Endodermal cell (in vitro differentiated cells): Measurements from ENCODE around the gene CGB3. TPM values are rescaled to one million over a fixed set of nuclear protein-coding genes. Genes with fewer than 3 reads are reported as not detected.
A peak's percentile ranks its signal among the peaks of the same experiment; 100 is the strongest.
"Not testable (repeated sequence)": the region's sequence is repeated elsewhere in the genome, so short reads cannot be mapped to it uniquely, and the experiment has no call there.

Source experiments
- DNase-seq: peaks from one replicate; pipeline ENCODE4 v3.0.0-alpha.2; 2017
- H3K27ac ChIP-seq: 2 replicates; pipeline ENCODE4 v1.5.1; 2013; ENCODE audit warnings: mild to moderate bottlenecking, low read depth, low read length, moderate library complexity
- H3K27me3 ChIP-seq: 2 replicates; pipeline ENCODE4 v1.6.1; 2013; ENCODE audit warnings: mild to moderate bottlenecking, low read length, moderate library complexity; ENCODE audit not compliant: insufficient read depth, control insufficient read depth, poor library complexity, severe bottlenecking
- H3K36me3 ChIP-seq: 2 replicates; pipeline ENCODE4 v1.7.0; 2013; ENCODE audit warnings: mild to moderate bottlenecking, low read length, moderate library complexity; ENCODE audit not compliant: control insufficient read depth, insufficient read depth
- H3K4me1 ChIP-seq: one replicate; pipeline ENCODE4 v1.7.0; 2013; ENCODE audit warnings: low read length; ENCODE audit not compliant: control insufficient read depth, insufficient read depth
- H3K4me3 ChIP-seq: 2 replicates; pipeline ENCODE4 v1.5.1; 2013; ENCODE audit warnings: mild to moderate bottlenecking, low read length, moderate library complexity
- H3K9ac ChIP-seq: 2 replicates; pipeline ENCODE4 v1.6.1; 2013; ENCODE audit warnings: mild to moderate bottlenecking, low read length, moderate library complexity; ENCODE audit not compliant: poor library complexity, severe bottlenecking; ENCODE audit errors: extremely low read depth
- H3K9me3 ChIP-seq: 2 replicates; pipeline ENCODE4 v1.6.1; 2013; ENCODE audit warnings: mild to moderate bottlenecking, low read length, moderate library complexity; ENCODE audit not compliant: control insufficient read depth
- H3K27ac Mint-ChIP-seq: 2 replicates; pipeline ENCODE4 v1.8.0; 2020; ENCODE audit warnings: mixed read lengths
- H3K27me3 Mint-ChIP-seq: 2 replicates; pipeline ENCODE4 v1.8.0; 2021; ENCODE audit warnings: mild to moderate bottlenecking, mixed read lengths; ENCODE audit not compliant: insufficient read depth
- H3K36me3 Mint-ChIP-seq: 2 replicates; pipeline ENCODE4 v1.8.0; 2020; ENCODE audit warnings: low read depth, mixed read lengths
- H3K4me1 Mint-ChIP-seq: 2 replicates; pipeline ENCODE4 v1.8.0; 2020; ENCODE audit warnings: mixed read lengths
- H3K4me3 Mint-ChIP-seq: 2 replicates; pipeline ENCODE4 v1.8.0; 2020; ENCODE audit warnings: mild to moderate bottlenecking, moderate library complexity, mixed read lengths
- H3K9me3 Mint-ChIP-seq: 2 replicates; pipeline ENCODE4 v1.8.0; 2020; ENCODE audit warnings: mild to moderate bottlenecking, mixed read lengths
- WGBS, 2 experiments: methylation state at CpG; one replicate each; pipeline versions ENCODE4 v1.1.5 to v1.1.7; 2013; ENCODE audit warnings: missing lambda C conversion rate in 2 of 2, mixed read lengths in 1 of 2; ENCODE audit not compliant: insufficient coverage in 1 of 2, insufficient read length in 1 of 2; 5-methylcytosine and 5-hydroxymethylcytosine counted together
- total RNA-seq, 2 donors: library from RNA; stranded (reverse); fragmentation: NEBNext Ultra II Directional in 1 of 2; extraction: Animal tissue kit (Norgen Biotek cat#: 25700) in 1 of 2; gene quantifications; 2 replicates in 1 of 2; 3 replicates in 1 of 2; pipeline ENCODE4 v1.2.1, GENCODE V29; 2021
- TF ChIP-seq, protein P1 (sequence below): fragments of 200-600 bp; sonication (generic); conservative IDR thresholded peaks from 2 replicates; pipeline ENCODE4 v1.5.0; 2021; ENCODE audit warnings: antibody characterized with exemption, mild to moderate bottlenecking

Gene CGB3
- total RNA-seq, 2 donors from 2014 or later = not detected

DNA sequence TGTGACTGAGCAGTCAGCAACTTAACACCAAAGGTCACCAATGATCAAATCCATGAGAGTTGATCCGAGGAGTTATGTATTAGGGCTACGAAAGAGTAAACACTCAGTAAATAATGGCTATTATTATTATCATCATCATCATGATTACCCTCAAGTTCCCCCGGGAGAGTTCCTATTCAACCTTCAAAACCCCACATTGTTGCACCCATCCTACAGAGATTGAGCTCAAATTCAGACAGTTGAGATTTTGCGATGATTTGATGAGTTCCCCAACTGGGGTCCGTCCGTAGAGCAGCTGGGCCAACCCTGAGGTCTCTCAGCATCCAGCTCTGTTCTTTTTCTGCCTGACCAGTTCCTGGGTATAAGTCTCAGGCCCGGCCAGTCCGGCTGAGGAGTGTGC, 14.0 kb upstream of the CGB3 start:
- not testable (repeated sequence) for DNase-seq, H3K27ac ChIP-seq, H3K27ac Mint-ChIP-seq, H3K27me3 ChIP-seq, H3K4me3 ChIP-seq, H3K9me3 Mint-ChIP-seq, H3K36me3 Mint-ChIP-seq, H3K36me3 ChIP-seq, H3K4me1 ChIP-seq, H3K9me3 ChIP-seq, H3K9ac ChIP-seq, H3K4me1 Mint-ChIP-seq, H3K4me3 Mint-ChIP-seq
- peaks cover 13% of the 10 kb centered on the region for H3K27me3 Mint-ChIP-seq
- WGBS, 2 experiments = 97 to 100% methylated on average over 1 to 4 of the region's 8 CpGs

DNA sequence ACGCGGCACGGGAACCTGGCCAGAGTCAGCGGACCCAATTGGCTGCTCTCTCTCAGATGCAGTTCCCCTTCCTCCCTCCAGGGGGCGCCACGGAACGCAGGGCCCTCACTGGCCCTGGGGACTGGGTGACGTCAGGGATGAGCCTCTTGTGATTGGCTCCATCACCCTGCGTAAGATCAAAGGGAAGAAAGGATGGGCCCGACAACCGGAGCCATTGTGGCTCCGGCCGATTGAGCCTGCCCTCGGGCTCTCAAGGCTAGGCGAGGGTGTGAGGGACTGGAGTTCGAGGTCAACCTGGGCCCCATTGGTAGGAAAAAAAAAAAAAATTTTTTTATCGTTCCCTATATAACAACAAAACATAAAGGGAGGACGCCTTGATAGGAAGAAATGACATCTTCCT, 12.7 kb upstream of the CGB3 start, which contains the start of gene CGB1:
CGB1 (minus strand) TSS at position 81 of the 400 bp plus-strand sequence. CDS start 184 bp downstream, outside the sequence.
- DNase-seq = peak; percentile 84
- H3K4me1 Mint-ChIP-seq, H3K9me3 Mint-ChIP-seq, H3K4me1 ChIP-seq, H3K27ac Mint-ChIP-seq, H3K27me3 ChIP-seq, H3K36me3 Mint-ChIP-seq, H3K9ac ChIP-seq, H3K4me3 Mint-ChIP-seq, H3K27ac ChIP-seq, H3K9me3 ChIP-seq, H3K36me3 ChIP-seq, H3K4me3 ChIP-seq: not testable (repeated sequence)
- 58 to 70% methylated on average over 12 to 16 of the region's 18 CpGs for WGBS, 2 experiments
- peaks cover 13% of the 10 kb centered on the region for H3K27me3 Mint-ChIP-seq
- TF ChIP-seq, protein P1, sequence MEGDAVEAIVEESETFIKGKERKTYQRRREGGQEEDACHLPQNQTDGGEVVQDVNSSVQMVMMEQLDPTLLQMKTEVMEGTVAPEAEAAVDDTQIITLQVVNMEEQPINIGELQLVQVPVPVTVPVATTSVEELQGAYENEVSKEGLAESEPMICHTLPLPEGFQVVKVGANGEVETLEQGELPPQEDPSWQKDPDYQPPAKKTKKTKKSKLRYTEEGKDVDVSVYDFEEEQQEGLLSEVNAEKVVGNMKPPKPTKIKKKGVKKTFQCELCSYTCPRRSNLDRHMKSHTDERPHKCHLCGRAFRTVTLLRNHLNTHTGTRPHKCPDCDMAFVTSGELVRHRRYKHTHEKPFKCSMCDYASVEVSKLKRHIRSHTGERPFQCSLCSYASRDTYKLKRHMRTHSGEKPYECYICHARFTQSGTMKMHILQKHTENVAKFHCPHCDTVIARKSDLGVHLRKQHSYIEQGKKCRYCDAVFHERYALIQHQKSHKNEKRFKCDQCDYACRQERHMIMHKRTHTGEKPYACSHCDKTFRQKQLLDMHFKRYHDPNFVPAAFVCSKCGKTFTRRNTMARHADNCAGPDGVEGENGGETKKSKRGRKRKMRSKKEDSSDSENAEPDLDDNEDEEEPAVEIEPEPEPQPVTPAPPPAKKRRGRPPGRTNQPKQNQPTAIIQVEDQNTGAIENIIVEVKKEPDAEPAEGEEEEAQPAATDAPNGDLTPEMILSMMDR = peak; percentile 79

DNA sequence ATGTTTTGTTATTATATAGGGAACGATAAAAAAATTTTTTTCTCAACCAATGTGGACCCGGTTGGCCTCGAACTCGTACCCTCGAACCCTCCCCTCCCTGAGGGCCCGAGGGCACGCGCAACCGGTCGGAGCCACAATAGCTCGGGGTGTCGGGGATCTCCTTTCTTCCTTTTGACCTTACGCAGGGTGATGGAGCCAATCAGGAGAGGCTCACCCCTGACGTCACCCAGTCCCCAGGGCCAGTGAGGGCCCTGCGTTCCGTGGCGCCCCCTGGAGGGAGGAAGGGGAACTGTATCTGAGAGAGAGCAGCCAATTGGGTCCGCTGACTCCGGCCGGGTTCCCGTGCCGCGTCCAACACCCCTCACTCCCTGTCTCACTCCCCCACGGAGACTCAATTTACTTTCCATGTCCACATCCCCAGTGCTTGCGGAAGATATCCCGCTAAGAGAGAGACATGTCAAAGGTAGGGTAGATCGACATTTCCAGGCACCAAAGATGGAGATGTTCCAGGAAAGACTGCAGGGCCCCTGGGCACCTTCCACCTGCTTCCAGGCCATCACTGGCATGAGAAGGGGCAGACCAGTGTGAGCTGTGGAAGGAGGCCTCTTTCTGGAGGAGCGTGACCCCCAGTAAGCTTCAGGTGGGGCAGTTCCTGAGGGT, 7.6 kb upstream of the CGB3 start, which contains the start of gene CGB2:
CGB2 (plus strand) TSS at position 249 of the 660 bp plus-strand sequence; CDS start at position 455, 206 bp downstream.
- H3K9me3 ChIP-seq, H3K36me3 ChIP-seq, H3K4me1 Mint-ChIP-seq, H3K9me3 Mint-ChIP-seq, H3K36me3 Mint-ChIP-seq, H3K4me3 Mint-ChIP-seq, H3K9ac ChIP-seq, H3K27ac Mint-ChIP-seq, H3K27me3 ChIP-seq, H3K4me1 ChIP-seq, H3K27ac ChIP-seq, H3K4me3 ChIP-seq: not testable (repeated sequence)
- WGBS, 2 experiments = 78 to 80% methylated on average over 13 to 25 of the region's 28 CpGs
- DNase-seq = peak; percentile 87
- TF ChIP-seq, protein P1 = peak; percentile 79
- H3K27me3 Mint-ChIP-seq = peaks cover 17% of the 10 kb centered on the region

DNA sequence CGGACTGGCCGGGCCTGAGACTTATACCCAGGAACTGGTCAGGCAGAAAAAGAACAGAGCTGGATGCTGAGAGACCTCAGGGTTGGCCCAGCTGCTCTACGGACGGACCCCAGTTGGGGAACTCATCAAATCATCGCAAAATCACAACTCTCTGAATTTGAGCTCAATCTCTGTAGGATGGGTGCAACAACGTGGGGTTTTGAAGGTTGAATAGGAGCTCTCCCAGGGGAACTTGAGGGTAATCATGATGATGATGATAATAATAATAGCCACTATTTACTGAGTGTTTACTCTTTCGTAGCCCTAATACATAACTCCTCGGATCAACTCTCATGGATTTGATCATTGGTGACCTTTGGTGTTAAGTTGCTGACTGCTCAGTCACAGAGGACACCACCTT, 6.2 kb upstream of the CGB3 start:
- H3K4me1 ChIP-seq, H3K27me3 ChIP-seq, H3K4me3 Mint-ChIP-seq, DNase-seq, H3K36me3 ChIP-seq, H3K9me3 ChIP-seq, H3K27ac Mint-ChIP-seq, H3K9ac ChIP-seq, H3K9me3 Mint-ChIP-seq, H3K36me3 Mint-ChIP-seq, H3K27ac ChIP-seq, H3K4me3 ChIP-seq, H3K4me1 Mint-ChIP-seq: not testable (repeated sequence)
- 76 to 95% methylated on average over 3 to 4 of the region's 8 CpGs for WGBS, 2 experiments
- H3K27me3 Mint-ChIP-seq = peaks cover 13% of the 10 kb centered on the region

DNA sequence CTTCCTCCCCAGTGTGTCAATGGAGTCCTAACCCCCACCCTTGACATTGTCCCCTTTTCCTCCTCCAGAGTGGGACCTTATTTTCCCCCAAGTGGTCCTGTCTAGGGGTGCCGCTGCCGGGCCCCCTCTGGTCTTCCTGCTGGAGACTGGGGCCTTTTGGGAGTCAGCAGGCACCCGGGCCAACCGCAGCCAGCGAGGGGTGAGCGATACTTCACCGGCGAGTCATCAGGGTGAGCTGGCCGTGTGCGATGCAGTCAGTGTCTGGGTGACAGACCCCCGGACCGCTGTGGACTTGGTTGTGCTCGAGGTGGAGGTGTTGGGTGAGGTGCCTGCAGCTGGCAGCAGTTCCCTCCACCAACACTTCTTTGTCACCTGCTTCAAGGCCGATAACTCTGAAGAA, 5.6 kb upstream of the CGB3 start:
- H3K36me3 Mint-ChIP-seq, H3K4me1 Mint-ChIP-seq, H3K4me3 ChIP-seq, H3K4me1 ChIP-seq, H3K36me3 ChIP-seq, H3K4me3 Mint-ChIP-seq, H3K27ac ChIP-seq, H3K9me3 ChIP-seq, H3K27me3 ChIP-seq, DNase-seq, H3K9me3 Mint-ChIP-seq, H3K9ac ChIP-seq, H3K27ac Mint-ChIP-seq: not testable (repeated sequence)
- H3K27me3 Mint-ChIP-seq = peaks cover 14% of the 10 kb centered on the region
- WGBS, 2 experiments = 85 to 88% methylated on average over 5 to 14 of the region's 14 CpGs

DNA sequence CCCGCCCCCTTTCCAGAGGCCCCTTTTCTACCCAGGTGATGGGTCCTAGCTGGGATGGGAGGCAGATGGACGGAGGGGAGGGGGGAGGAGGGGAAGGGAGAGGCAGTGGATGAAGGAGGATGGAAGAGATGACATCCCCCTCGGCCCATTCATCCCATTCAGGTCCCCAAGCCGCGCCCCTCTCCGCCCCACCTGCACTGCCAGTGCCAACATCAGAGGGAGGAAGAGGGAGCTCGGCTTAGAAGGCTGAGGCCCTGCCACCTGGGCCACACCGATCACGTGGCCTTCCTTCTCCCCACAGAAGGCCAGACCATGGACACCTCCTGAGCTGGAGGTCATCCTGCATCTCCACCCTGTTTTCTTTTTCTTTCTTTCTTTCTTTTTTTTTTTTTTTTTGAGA, 4.6 kb upstream of the CGB3 start:
- not testable (repeated sequence) for H3K4me1 Mint-ChIP-seq, H3K9me3 Mint-ChIP-seq, H3K4me3 Mint-ChIP-seq, H3K9ac ChIP-seq, H3K4me1 ChIP-seq, H3K36me3 Mint-ChIP-seq, H3K27ac Mint-ChIP-seq, H3K4me3 ChIP-seq, H3K9me3 ChIP-seq, H3K36me3 ChIP-seq, H3K27ac ChIP-seq, H3K27me3 ChIP-seq, DNase-seq
- peaks cover 14% of the 10 kb centered on the region for H3K27me3 Mint-ChIP-seq
- 87% methylated on average over 7 of the region's 9 CpGs; no CpG with 5 or more reads in 1 of the 2 experiments for WGBS, 2 experiments
